ENCODE measurements around the gene LRRC49. TPM values are rescaled to one million over a fixed set of nuclear protein-coding genes. Genes with fewer than 3 reads are reported as not detected.

LRRC49 gene
- polyA plus RNA-seq, 1 donor (not counting 4 experiments of a cell fraction or from before 2014, with no cell fraction given) = 9.9 TPM

- Histone ChIP-seq H3K9ac (ENCODE audit: control insufficient read depth, extremely low read depth, insufficient read depth, low read length) (no peak overlapping the region), H3K9me3 (ENCODE audit: control insufficient read depth, low read depth, low read length) (no peaks in the 10 kb centered on the region), H3K27me3 (ENCODE audit: control insufficient read depth, extremely low read depth, insufficient read depth, low read length) (no peaks in the 10 kb centered on the region), H3K27ac (ENCODE audit: control insufficient read depth, insufficient read depth, low read length) (peak overlapping the region; percentile 79), H3K4me3 (ENCODE audit: control insufficient read depth in 2 of 3, extremely low read depth in 1 of 3, insufficient read depth in 2 of 3, low read depth in 1 of 3, low read length in 3 of 3) (peak overlapping the region in 1 of 3 experiments; percentile 37), H2AFZ (ENCODE audit: control insufficient read depth, low read length) (peak overlapping the region; percentile 97), H3K9me1 (ENCODE audit: control insufficient read depth, extremely low read depth, insufficient read depth, low read length) (no peaks in the 10 kb centered on the region), H3K4me2 (ENCODE audit: control insufficient read depth, extremely low read depth, insufficient read depth, low read depth, low read length) (peak overlapping the region; percentile 76), H3K36me3 (ENCODE audit: control insufficient read depth in 2 of 2, extremely low read depth in 1 of 2, insufficient read depth in 2 of 2, low read length in 2 of 2) (no peaks in the 10 kb centered on the region), H4K20me1 (ENCODE audit: control insufficient read depth, extremely low read depth, insufficient read depth, low read length) (no peaks in the 10 kb centered on the region), H3K79me2 (ENCODE audit: control insufficient read depth, insufficient read depth, low read length) (no peaks in the 10 kb centered on the region), H3K4me1 (ENCODE audit: control insufficient read depth, extremely low read depth, insufficient read depth, low read length) (peaks cover 18% of the 10 kb centered on the region)
- dilution Hi-C loops (cut with MboI; ENCODE audit: extremely low pct_ligation_motif_present, low sequenced_read_pairs) = no loop called here
- TF ChIP-seq CTCF (optimal IDR thresholded peaks at IDR 0.05 in 1 of 3, IDR thresholded peaks at IDR 0.05 in 1 of 3, conservative IDR thresholded peaks at IDR 0.05 in 1 of 3; ENCODE audit: extremely low read depth in 1 of 3, insufficient read depth in 2 of 3, low read length in 3 of 3) = no peak
- TF ChIP-seq EZH2 (IDR thresholded peaks at IDR 0.05; ENCODE audit: low read length) = no peak
- DNase-seq (ENCODE audit: low read depth, low spot score) (peak; percentile 68), FAIRE-seq (peak; percentile 100)
Measured at GRCh38 chr15:70902107-70902506, 9.5 kb downstream of the LRRC49 start.

GRCh38 chr15:70906842-70907241, 14.2 kb downstream of the LRRC49 start:
- no peak overlapping the region for H3K27ac ChIP-seq (ENCODE audit: control insufficient read depth, insufficient read depth, low read length)
- no peaks in the 10 kb centered on the region for H3K9me1 ChIP-seq (ENCODE audit: control insufficient read depth, extremely low read depth, insufficient read depth, low read length)
- H3K79me2 ChIP-seq (ENCODE audit: control insufficient read depth, insufficient read depth, low read length) = no peaks in the 10 kb centered on the region
- dilution Hi-C loops (cut with MboI; ENCODE audit: extremely low pct_ligation_motif_present, low sequenced_read_pairs) = no loop called here
- peaks cover 7% of the 10 kb centered on the region for H3K9me3 ChIP-seq (ENCODE audit: control insufficient read depth, low read depth, low read length)
- H4K20me1 ChIP-seq (ENCODE audit: control insufficient read depth, extremely low read depth, insufficient read depth, low read length) = no peaks in the 10 kb centered on the region
- no peaks in the 10 kb centered on the region for H3K27me3 ChIP-seq (ENCODE audit: control insufficient read depth, extremely low read depth, insufficient read depth, low read length)
- no peaks in the 10 kb centered on the region for H3K36me3 ChIP-seq (ENCODE audit: control insufficient read depth in 2 of 2, extremely low read depth in 1 of 2, insufficient read depth in 2 of 2, low read length in 2 of 2)
- DNase-seq (ENCODE audit: low read depth, low spot score) (no peak), FAIRE-seq (no peak)
- H3K4me1 ChIP-seq (ENCODE audit: control insufficient read depth, extremely low read depth, insufficient read depth, low read length) = peaks cover 11% of the 10 kb centered on the region
- TF ChIP-seq CTCF (optimal IDR thresholded peaks at IDR 0.05 in 1 of 3, IDR thresholded peaks at IDR 0.05 in 1 of 3, conservative IDR thresholded peaks at IDR 0.05 in 1 of 3; ENCODE audit: extremely low read depth in 1 of 3, insufficient read depth in 2 of 3, low read length in 3 of 3) (no peak), EZH2 (IDR thresholded peaks at IDR 0.05; ENCODE audit: low read length) (no peak)
- H3K4me2 ChIP-seq (ENCODE audit: control insufficient read depth, extremely low read depth, insufficient read depth, low read depth, low read length) = no peak overlapping the region
- no peak overlapping the region for H3K9ac ChIP-seq (ENCODE audit: control insufficient read depth, extremely low read depth, insufficient read depth, low read length)
- no peak overlapping the region for H3K4me3 ChIP-seq (ENCODE audit: control insufficient read depth in 2 of 3, extremely low read depth in 1 of 3, insufficient read depth in 2 of 3, low read depth in 1 of 3, low read length in 3 of 3)
- H2AFZ ChIP-seq (ENCODE audit: control insufficient read depth, low read length) = no peak overlapping the region

All from keratinocyte (primary cell).